Occipital lobe (tissue), 2 donors: ENCODE measurements around the gene VAPB. TPM values are rescaled to one million over a fixed set of nuclear protein-coding genes. Genes with fewer than 3 reads are reported as not detected.

ENCODE experiments used
- DNase-seq: peaks from one replicate; lab custom pipeline; 2025; lab: John Stamatoyannopoulos, UW
- total RNA-seq: library from RNA; depleted of rRNA; stranded (reverse); fragments of >200 nt; gene quantifications from one replicate; pipeline ENCODE4 v1.2.3, GENCODE V29; 2014

Gene VAPB
- total RNA-seq, 1 donor from 2014 or later, result 18.2 TPM

- no peak for DNase-seq
Measured at GRCh38 chr20:58480551-58481336, 91.7 kb downstream of the VAPB start.

DNA sequence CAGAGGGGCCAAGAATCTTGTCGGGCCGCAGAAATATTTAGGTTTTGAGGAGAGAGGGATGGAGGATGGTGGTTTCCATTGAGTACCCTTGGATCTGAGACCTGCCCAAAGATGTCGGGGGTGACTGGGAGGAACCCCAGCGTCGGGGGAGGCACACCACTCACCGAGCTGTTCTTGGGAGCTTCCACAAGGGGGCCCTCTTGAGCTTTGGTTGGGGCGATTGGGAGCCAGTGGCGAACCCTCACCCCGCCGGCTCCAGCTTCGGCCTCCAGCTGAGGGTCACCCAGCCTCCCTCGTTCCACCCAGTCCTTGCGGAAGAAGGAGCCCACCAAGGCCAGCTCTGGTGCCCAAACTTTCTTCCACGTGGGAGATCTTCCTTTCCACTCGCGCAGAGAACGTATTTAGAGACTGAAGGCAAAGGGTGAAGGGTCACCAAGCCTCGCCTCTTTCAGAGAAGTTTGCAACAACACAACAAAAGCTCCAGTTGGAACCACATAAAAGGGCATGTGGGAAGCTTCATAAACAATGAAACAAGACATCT lies 92.5 kb downstream of the VAPB start:
- DNase-seq, result no peak

- DNase-seq, result no peak
Measured at GRCh38 chr20:58482416-58482815, 93.4 kb downstream of the VAPB start.

GRCh38 chr20:58483051-58483450 lies 94.0 kb downstream of the VAPB start:
- DNase-seq, result no peak

DNA sequence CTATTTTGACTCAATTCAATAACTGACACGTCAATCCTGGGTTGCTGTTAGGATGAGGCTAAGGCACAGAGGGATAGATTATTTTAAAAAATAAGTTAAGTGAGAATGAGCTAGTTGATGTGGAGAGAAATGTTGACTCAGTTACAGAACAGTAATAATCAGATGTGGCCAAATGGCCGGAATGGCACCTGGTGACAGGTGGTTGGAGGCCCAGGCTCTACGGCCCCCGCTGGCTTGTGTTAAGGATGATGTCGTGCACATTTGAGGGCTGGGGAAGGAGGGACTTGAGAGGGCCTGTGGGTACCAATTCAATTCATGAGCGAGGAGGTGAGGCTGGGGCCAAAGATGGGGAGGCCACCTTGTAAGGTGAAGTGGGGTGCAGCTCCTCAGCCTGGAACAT lies 94.4 kb downstream of the VAPB start:
- no peak for DNase-seq

DNA sequence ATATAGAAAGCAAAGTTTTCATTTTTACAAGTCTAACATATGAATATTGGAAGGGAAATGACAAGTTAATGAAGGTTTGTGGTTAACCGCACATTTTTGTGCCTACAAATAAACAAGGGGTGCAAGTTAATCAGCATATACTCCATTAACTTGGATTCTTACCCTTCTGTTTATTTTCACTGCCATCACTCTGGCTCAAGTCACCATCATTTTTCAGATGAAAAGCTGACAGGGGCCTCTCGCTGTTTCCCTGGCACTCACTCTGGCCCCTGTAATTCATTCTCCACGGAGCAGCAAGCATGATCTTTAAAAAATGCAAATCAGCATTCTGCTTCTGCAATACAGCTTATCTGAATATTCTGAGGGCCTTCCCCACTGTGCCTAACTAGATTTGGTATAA lies 96.4 kb downstream of the VAPB start:
- no peak for DNase-seq

DNA sequence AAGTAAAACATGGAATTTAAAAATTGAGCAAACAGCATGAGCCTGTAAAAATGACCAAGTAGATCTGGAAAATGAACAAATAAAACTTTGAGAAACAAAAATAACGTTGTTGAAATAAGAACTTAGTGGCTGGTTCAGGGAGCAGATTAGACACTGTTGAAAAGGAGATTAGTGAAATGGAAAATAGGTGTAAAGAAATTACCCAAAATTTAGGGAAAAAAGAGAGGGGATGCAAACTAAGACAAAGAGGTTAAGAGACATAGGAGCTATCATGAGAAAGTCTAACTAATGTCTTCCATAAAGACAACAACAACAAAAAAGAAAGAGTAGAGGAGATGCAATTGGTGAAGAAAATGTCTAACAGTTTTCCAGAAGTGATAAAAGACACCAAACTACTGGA lies 97.2 kb downstream of the VAPB start:
- DNase-seq, result no peak

DNA sequence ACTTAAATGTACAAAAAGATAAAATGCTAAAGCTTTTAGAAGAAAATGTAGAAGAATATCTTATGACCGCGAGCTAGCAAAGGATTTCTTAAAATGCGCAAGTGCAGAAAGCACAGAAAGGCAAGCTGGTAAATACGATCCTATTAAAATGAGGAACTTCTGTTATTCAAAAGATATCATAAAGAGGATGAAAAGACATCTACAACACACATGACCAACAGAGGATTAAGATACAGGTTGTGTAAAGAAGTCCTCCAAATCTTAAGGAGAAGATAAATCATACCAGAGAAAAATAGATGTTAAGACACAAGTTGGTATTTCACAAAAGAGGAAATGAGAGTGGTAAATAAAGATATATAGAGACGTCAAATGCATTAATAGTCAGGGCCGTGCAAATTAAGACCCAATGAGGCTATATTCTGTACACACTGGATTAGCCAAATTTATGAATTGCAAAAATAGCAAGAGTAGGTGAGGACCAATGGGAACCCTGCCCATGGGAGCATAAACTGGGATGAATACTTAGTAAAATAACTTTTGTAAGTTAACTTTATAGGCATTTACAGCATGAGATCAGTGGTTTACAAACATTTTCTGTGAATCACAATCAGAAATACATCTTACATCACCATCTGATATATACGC lies 103.2 kb downstream of the VAPB start:
- no peak for DNase-seq

DNA sequence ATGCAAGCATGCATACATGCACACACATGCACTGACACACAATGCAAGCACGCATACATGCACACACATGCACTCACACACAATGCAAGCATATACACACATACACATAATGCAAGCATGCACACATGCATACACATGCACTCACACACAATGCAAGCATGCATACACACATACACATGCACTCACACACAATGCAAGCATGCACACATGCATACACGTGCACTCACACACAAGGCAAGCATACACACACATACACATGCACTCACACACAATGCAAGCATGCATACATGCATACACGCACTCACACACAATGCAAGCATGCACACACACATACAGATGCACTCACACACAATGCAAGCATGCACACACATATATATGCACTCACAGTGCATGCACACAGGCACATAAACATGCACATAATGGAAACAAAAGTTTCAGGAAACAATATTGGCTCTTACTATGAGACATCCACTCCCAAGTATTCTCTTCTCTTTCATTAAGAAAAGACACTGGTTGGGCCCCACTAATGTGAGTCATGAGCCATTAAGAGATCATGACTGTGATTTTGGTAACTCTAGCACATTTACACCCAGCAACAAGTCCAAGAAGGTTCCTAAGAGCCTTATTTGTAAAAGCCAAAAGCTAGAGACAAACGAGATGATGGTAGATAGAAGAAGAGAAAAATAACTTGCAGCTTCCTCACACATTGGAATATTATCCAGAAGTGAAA lies 103.9 kb downstream of the VAPB start:
- no peak for DNase-seq

DNA sequence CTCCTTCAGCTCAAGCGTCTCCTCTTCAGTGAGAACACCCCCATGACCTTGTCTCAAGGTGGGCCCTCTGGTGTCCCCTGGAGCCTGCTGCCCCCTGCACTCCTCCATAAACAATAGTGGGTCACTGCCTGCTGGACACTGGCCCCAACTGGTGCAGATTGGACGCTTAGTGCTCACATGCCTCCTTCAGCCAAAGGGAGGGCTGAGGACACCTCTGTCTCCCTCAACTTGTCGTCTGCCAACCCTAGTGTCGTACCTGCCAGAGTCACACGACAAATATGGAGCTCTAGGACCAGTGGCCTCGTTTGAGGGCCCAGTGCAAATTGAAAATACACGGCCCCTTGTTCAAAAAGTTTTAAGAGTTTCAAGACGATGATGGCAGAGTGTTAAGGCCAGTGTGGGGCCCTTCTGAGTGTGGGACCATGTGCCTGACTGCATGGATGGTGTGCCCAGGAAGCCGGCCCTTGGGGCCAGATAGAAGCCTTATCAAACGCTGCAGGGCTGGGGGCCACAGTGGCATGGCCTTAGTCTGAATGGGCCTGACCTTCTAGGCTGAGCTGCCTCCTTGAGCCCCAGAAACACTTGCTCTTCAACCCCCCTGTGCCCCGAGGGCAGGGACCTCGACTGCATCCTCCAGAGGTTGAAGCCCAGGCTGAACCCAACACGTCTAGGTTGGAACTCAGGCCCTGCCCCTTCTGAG lies 106.0 kb downstream of the VAPB start:
- no peak for DNase-seq

DNA sequence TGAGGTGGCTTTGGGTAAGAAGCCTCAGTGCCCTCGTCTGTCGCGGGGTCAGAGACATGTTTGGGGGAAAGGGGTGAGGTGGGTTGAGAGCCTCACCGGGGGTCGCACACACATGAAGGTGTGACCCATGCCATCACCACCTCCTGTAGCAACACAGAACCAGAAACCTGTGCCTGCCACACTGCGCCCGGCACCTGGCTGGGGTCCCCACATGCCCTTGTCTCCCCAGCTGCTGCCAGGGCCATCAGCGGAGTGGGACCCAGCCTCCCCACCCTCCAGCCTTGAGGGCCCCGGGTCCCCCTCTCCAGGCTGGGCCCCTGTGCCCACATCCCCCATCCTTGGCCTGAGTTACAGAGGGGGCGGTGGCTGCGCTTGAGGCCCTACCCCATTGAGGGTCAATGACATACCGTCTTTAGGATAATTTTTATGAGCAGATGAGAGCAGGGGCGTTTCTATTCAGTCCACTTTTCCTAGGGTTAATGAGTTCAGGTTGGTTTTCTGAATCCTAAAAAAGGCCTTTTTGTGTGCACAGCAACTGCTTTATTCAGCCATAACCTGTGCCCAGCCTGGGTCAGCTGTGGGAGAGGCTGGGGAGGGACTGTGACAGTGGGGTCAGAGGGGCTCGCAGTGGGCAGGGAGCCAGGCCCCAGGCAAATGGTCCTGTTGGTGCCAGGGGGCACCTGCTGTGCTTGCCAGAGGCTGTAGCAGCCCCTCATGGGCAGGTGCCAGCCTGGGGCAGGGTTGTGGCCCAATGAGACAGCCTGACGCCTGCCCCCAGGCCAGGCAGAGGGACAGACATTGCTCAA lies 106.8 kb downstream of the VAPB start:
- DNase-seq, result no peak

DNA sequence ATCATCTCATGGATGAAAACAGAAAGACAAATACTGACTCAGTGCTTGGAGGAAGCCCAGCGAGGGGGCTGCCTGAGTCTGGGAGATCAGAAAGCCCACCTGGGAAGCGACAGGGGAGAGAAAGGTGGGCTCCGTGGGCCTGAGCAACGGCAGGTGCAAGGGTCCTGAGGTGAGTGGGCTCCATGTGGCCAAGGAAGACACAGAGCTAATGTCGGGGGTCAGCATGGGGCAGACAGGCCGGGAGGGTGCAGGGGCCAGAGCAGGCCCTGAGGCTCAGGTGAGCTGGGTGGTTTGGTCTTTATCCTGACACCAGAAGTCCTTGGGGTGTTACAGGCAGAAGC lies 107.4 kb downstream of the VAPB start:
- DNase-seq, result no peak

DNA sequence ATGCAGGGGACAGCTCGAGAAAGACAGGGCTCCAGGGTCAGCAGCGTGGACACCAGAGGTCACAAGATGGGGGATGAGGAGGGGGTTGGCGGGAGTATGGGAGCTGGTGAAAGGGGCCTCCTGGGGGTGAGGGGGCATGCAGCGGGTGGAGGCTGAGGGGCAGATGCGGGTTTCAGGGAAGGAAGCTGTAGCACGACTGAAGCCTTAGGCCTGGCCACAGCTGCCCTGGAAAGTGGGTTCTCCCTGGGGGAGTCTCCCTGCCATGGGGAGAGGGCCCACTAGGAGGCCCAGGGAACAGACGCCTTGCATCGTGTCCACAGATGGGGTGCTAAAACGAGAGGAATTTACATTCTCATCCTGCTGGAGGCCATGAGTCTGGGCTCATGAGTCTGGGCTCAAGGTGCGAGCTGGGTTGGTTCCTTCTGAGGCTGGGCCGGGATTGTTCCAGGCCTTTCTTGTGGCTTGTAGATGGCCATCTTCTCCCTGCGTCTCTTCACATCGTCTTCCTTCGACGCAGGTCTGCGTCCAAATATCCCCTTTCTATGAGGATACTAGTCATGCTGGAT lies 108.1 kb downstream of the VAPB start:
- no peak for DNase-seq

DNA sequence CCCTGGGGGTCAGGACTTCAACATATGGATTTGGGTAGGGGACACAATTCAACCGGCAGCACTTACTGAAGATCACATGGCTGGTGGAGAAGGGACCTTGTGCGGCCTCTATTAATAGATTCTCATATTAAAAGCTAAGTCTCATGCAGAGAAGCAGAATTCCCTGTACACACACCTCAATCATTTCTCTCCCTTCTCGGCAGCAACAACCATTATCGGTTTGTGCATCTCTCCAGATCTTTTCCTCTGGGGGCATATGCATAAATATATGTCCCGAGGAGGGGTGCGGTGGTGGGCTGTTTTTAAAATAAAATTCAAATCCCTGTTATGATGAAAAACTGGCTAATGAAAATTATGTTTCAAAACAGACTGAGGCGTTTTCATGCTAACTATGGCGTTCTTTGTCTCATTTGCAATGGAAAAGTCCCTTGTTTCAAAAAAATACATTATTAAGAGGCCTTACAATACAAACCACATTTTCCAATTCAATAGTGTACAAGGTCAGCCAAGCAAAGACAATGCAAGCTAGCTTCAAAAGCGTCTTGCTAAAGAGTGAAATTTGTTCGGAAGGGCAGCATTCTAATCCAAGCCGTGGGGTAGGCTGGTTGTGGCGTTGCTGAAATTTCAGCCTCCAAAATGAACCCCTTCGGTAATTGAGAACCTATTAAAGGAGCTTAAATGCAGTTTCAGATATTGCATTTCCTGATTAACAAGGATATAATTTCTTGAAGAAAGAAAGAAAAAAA lies 108.9 kb downstream of the VAPB start:
- no peak for DNase-seq

DNA sequence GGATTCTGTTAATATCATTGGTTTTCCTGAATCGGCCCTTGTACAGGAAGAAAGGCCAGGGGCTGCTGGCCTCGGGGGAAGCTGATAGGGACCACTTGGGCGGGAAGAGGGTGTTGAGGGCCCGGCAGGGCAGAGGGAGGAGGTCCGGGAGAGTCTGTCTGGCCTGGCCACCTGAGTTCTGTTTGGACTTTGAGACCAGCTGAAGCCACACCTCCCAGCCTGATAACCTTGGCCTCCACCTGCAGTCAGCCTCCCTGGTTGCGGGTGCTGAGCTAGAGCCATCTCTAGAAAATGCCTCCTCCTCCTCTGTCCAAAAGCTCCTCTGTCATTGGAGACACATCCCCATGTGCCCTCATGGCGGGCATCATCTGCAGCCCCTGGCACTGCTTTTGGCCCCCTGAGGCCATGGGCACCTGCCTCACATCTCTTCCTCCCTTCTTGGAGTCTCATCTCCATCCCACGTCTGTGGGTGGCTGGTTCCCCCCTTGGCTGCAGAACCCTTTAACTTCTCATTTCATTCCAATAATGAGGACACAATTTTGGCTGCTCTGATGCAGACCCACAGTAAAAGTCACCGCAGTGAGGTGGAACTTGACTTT lies 109.5 kb downstream of the VAPB start:
- no peak for DNase-seq

- no peak for DNase-seq
Measured at GRCh38 chr20:58500256-58500655, 111.2 kb downstream of the VAPB start.
